PFSK-1 (cell line): ENCODE results near the gene NUDT22.

ENCODE experiments used
- FOXP2 ChIP-seq: optimal IDR thresholded peaks from 2 replicates; pipeline ENCODE3; 2011; ENCODE audit warnings: borderline replicate concordance, control low read depth, inconsistent platforms; ENCODE audit not compliant: insufficient read depth; ENCODE audit errors: extremely low read length, extremely low read depth
- POLR2AphosphoS5 ChIP-seq: IDR thresholded peaks from 2 replicates; pipeline ENCODE4 v1.6.1; 2012; ENCODE audit warnings: low read depth, mild to moderate bottlenecking, control low read depth, low read length, moderate library complexity
- REST ChIP-seq, 2 experiments: IDR thresholded peaks; 2 replicates each; pipeline versions ENCODE4 v1.6.1 to v1.8.0; 2011 to 2012; ENCODE audit warnings: low read depth in 2 of 2, low read length in 2 of 2, control low read depth in 1 of 2, inconsistent platforms in 1 of 2, mild to moderate bottlenecking in 1 of 2, moderate library complexity in 1 of 2; ENCODE audit not compliant: insufficient read depth in 1 of 2
- SIN3A ChIP-seq: IDR thresholded peaks from 2 replicates; pipeline ENCODE4 v1.6.1; 2012; ENCODE audit warnings: mild to moderate bottlenecking, low read length, moderate library complexity, borderline replicate concordance; ENCODE audit not compliant: insufficient read depth
- TAF1 ChIP-seq: IDR thresholded peaks from 2 replicates; pipeline ENCODE4 v1.6.1; 2012; ENCODE audit warnings: low read length, control low read depth, borderline replicate concordance; ENCODE audit not compliant: insufficient read depth

- no peak; the same call in 1 of the 2 replicates for TF ChIP-seq POLR2AphosphoS5
- TF ChIP-seq TAF1: peak; percentile 92
- TF ChIP-seq SIN3A: peak; percentile 48; the same call in 1 of the 2 replicates
- TF ChIP-seq REST (IDR thresholded peaks at IDR 0.05; ENCODE audit: insufficient read depth in 1 of 2, low read depth in 2 of 2, low read length in 2 of 2): peak in 1 of 2 experiments; percentile 52; a peak in 1 of 4 replicates
- no peak for TF ChIP-seq FOXP2
Measured at GRCh38 chr11:64185693-64186491, 40.2 kb upstream of the NUDT22 start, which contains the start of gene STIP1.
